IPS-18c (cell line): Measurements from ENCODE around the gene APIP.

Source experiments
- H3K4me3 ChIP-seq: 2 replicates; pipeline ENCODE4 v1.7.0; 2013; ENCODE audit warnings: low read depth, mild to moderate bottlenecking, low read length, moderate library complexity; ENCODE audit not compliant: insufficient read depth
- H3K9me3 ChIP-seq: one replicate; pipeline ENCODE4 v1.6.1; 2013; ENCODE audit warnings: mild to moderate bottlenecking, low read length, moderate library complexity; ENCODE audit not compliant: control insufficient read depth, insufficient read depth

Gene APIP, protein sequence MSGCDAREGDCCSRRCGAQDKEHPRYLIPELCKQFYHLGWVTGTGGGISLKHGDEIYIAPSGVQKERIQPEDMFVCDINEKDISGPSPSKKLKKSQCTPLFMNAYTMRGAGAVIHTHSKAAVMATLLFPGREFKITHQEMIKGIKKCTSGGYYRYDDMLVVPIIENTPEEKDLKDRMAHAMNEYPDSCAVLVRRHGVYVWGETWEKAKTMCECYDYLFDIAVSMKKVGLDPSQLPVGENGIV

DNA sequence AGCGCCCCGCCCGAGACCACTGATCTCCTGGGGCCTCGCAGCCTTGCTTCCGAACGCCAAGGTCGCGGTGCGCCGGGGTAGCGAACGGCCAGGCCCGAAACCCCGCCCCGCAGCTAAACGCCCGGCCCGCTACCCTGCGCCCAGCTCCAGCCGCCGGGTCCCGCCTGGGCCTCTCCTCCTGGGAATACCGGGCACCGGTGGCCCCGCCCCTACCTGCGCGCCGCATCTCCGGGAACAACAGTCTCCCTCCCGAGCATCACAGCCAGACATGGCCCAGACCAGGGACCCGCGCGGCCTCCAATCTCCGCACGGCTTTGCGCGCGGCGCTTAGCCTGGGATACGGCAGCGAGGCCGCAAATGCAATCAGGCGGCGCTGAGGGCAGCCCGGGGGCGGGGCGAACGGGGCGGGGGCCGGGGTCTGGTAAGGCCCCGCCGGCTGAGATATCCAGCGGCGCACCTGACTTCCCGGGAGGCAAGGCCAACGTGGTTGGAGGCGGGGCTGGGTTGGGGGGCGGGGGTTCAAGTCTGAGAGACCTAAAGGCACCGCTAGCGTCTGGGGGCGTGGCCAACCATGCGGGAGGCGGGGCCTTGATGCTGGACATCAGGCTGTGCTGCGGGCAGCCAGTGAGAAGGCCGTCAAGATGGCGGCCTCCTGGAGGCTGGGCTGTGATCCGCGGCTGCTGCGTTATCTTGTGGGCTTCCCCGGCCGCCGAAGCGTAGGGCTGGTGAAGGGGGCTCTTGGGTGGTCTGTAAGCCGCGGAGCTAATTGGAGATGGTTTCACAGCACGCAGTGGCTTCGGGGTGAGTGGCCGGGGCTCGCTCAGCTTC lies at the start of gene APIP, which contains the start of gene PDHX:
TSS of gene APIP (minus strand) at position 365 of the 828 bp plus-strand sequence. CDS start at position 270, 95 bp downstream.
TSS of gene PDHX (plus strand) at position 604 of the 828 bp plus-strand sequence. CDS start at position 642, 38 bp downstream.
- no peaks in the 10 kb centered on the region for H3K9me3 ChIP-seq
- H3K4me3 ChIP-seq: peak within 1 kb of the TSS; percentile 97

GRCh38 chr11:34964610-34965331 lies 48.6 kb upstream of the APIP start:
- Histone ChIP-seq H3K9me3 (no peaks in the 10 kb centered on the region), H3K4me3 (no peak overlapping the region)

- no peak overlapping the region for H3K4me3 ChIP-seq
- no peaks in the 10 kb centered on the region for H3K9me3 ChIP-seq
Observed at GRCh38 chr11:34963351-34963750, 47.2 kb upstream of the APIP start.

- Histone ChIP-seq H3K4me3 (no peak overlapping the region), H3K9me3 (no peaks in the 10 kb centered on the region)
Observed at GRCh38 chr11:34962034-34962433, 45.9 kb upstream of the APIP start.

DNA sequence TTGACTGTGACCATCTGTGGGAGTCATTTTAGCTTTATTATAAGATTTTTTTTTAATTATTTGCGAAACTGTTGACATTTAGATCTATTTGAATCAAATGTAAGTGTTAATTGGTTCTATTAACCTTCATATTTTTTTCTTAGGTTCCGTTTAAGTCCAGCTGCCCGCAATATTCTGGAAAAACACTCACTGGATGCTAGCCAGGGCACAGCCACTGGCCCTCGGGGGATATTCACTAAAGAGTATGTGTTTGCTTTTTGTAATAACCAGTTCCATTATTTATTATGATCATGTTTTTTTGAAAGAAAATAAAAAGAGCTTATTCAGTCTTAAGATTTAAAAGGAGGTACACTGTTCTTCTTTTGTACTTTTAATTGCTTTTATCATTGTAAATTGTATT lies 44.1 kb upstream of the APIP start:
- Histone ChIP-seq H3K4me3 (no peak overlapping the region), H3K9me3 (no peaks in the 10 kb centered on the region)

DNA sequence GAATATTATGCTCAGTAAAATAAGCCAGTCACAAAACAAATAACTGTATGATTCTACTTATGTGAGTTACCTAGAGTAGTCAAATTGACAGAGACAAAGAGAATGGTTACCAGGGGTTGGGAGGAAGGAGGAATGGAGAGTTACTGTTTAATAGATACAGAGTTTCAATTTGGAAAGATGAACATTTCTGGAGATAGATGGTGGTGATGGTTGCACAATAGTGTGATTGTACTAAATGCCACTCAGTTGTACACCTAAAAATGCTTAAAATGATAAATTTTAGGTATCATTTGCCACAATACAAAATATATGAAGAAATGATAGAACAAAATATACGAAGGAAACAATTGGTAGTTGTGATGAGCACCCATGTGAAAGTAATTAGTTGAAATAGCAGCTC lies 43.6 kb upstream of the APIP start:
- H3K9me3 ChIP-seq: no peaks in the 10 kb centered on the region
- no peak overlapping the region for H3K4me3 ChIP-seq

GRCh38 chr11:34957606-34958005 lies 41.4 kb upstream of the APIP start:
- Histone ChIP-seq H3K9me3 (no peaks in the 10 kb centered on the region), H3K4me3 (no peak overlapping the region)

GRCh38 chr11:34957206-34957605 lies 41.0 kb upstream of the APIP start:
- Histone ChIP-seq H3K9me3 (no peaks in the 10 kb centered on the region), H3K4me3 (no peak overlapping the region)

- H3K4me3 ChIP-seq: no peak overlapping the region
- H3K9me3 ChIP-seq: no peaks in the 10 kb centered on the region
Observed at GRCh38 chr11:34953955-34954354, 37.8 kb upstream of the APIP start.

DNA sequence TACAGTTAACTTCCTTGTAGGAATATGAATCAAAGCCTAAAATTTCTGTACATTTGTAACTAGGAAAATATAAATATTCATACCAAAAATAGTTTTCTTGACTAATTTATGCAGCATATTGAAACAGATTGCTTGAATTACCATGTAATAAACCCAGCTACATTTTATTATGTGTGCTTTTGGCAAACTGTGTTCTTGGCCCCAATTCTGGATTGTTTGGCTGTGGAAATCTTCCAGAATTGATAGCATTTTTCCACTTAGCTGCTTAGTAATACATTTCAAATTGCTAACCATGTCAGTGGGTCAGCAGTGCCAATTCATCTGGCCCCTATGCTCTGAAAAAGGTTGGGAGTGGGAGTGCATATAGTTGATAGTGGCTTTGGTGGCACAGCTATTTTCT lies 32.5 kb upstream of the APIP start:
- H3K4me3 ChIP-seq: no peak overlapping the region
- no peaks in the 10 kb centered on the region for H3K9me3 ChIP-seq

DNA sequence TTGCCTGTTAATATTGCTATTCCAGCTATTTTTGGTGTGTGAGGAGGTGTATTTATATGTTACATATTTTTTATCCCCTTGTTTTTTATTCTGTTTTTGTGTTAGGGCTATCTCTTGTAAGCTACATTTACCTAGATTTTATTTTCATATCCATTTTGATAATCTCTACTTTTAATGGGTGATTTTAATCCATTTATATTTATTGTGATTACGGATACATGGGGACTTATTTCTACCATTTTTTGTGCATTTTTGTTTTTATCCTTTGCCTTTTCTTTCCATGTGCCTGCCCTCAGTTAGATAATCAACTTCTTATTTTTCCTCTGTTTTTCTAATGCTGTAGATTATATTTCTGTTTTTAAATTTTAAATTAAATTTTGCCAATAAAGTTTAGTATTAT lies 28.5 kb upstream of the APIP start:
- no peaks in the 10 kb centered on the region for H3K9me3 ChIP-seq

DNA sequence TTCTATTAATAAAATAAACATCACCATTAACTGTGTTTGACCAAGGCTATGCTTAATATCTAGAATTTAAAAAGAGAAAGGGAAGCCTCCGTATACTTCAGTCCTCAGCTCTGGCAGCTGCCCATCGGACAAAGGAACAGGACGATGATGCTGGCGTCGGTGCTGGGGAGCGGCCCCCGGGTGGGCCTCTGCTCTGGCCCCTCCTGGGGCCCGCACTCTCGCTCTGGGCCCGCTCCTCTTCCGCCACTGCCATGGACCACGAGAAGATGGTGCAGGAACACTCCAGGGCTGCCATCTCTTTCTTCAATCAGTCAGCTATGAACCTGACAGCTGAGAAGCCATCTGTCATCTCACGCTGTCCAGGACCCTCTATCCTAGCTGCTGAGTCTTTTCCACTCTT lies 25.5 kb upstream of the APIP start:
- Histone ChIP-seq H3K4me3 (no peak overlapping the region), H3K9me3 (no peaks in the 10 kb centered on the region)

More for the DNA sequence above, 28.5 kb upstream of the APIP start:
- no peak overlapping the region for H3K4me3 ChIP-seq

DNA sequence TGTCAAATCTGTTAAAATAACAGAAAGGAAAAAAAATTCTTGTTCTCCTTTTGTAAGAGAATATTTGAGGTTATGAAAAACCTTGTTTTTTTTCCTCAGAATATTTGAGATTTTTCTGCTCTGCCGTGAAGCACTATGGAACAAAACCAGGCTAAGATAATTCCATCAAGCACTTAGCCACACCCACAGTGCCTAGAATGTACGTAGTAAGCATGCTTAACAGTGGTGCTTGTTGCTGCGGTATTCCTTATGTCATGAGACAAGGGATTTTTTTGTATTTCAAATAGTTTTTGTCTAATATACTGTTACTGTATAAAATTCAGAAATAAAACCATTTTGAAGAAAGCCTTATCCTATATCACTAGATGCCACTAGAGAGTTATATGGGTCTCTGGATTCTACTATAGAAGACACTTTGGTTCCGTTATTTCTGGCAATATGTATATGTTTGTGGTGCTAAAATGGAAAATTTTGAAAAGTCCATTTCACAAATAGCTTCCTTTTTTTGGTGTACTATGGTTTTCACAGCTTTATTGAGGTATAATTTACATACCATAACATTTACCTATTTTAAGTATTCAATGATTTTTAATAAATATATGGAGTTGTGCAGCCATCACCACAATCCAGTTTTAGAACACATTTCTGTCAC lies 24.0 kb upstream of the APIP start:
- no peak overlapping the region for H3K4me3 ChIP-seq
- H3K9me3 ChIP-seq: no peaks in the 10 kb centered on the region

DNA sequence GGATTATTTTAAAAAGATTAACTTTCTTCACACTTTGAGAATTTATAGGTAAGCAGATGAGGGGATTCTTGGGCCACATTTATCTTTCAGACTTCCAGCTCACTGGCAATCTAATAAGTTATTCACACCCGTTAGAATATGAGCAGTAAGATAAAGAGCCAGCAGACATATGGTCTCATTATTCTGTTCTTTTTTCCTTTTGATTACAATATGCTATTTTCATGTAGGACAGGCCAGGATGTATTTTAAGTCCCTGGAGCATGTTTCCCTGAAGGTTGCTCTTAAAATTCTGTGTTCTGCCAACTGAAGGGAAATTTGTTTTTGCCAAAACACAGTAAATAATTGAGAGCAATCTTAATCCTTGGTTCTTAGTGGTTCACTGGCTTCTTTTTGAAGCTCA lies 22.4 kb upstream of the APIP start:
- no peak overlapping the region for H3K4me3 ChIP-seq
- no peaks in the 10 kb centered on the region for H3K9me3 ChIP-seq

- no peak overlapping the region for H3K4me3 ChIP-seq
- no peaks in the 10 kb centered on the region for H3K9me3 ChIP-seq
Observed at GRCh38 chr11:34936945-34937629, 20.9 kb upstream of the APIP start.

DNA sequence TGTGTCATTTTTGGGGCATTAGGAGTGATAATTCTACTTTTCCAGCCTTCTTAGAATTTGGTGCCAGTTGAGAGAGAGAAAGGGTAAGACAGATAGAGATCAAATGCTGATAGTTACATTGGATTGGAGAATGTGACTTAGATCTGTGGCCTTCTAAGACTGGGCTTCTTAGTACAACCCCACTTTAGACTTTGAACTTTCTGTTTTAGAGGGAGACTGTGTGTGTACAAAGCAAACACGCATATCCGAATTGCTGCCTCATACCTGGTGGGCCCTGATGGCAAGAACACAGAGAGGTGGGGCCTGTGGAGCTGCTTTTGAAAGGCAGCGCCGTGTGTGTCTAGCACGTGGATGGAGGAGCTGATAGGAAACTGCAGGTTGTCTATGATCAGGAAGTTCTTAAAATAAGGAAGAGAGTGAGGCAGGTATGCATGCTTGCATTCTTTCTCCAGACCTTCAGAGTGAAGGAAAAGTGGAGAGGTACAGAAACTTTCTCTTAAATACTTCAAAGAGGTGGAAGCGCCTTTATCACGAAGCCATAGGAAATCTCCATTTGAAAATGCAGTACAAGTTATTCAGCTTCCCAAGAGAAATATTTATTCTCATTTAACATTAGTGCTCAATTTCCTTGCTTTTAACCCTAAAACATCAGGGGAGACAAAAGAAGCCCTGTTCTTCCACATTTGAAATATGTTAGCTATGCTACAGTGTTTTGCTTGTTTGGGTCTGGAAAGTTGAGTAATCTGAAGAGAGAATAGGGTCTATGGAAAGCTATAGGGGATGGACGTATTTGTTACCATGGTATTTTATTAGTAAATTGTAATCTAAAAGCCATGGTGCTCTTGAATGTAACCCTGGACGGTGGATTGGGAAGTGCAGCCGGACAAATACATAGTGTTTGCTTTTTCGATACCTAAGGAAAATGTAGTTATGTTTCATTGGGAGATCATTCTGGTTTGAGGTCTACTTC lies 13.9 kb upstream of the APIP start:
- no peak overlapping the region for H3K4me3 ChIP-seq
- no peaks in the 10 kb centered on the region for H3K9me3 ChIP-seq
